Dedifferentiated amniotic fluid mesenchymal stem cell (primary cell): ENCODE measurements around the gene HS3ST3A1.
"Not testable (repeated sequence)": the region's sequence is repeated elsewhere in the genome, so short reads cannot be mapped to it uniquely, and the experiment has no call there.

Experiments
- DNase-seq: peaks from one replicate; pipeline ENCODE4 v3.0.0-alpha.2; 2016; ENCODE audit errors: extremely low spot score

HS3ST3A1 gene

GRCh38 chr17:13538841-13539411, 62.8 kb downstream of the HS3ST3A1 start:
- DNase-seq, result no peak

GRCh38 chr17:13537871-13538643, 63.7 kb downstream of the HS3ST3A1 start:
- DNase-seq, result no peak

- DNase-seq, result no peak
Measured at GRCh38 chr17:13537167-13537731, 64.5 kb downstream of the HS3ST3A1 start.

- no peak for DNase-seq
Measured at GRCh38 chr17:13534946-13535345, 66.8 kb downstream of the HS3ST3A1 start.

- DNase-seq, result no peak
Measured at GRCh38 chr17:13531721-13532120, 70.0 kb downstream of the HS3ST3A1 start.

DNA sequence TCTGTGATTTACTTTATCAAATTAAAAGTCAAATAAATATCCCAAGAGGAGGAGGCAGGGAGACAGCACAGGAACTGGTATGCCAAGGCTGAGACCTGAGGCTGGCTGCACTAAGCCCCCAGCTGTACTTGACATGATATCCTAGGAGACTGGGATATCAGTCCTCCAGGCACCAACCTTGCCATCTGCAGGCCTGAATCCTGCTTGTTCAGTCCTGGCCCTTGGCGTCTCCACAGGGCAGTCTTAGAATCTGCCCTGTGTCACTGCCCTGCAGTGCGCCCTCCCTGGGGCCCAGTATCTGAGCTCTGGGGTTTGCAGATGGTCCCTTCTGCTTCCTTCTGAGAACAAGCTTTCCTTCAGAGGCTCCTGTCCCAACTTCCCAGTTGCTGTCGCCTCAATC, 75.9 kb downstream of the HS3ST3A1 start:
- DNase-seq, result no peak

DNA sequence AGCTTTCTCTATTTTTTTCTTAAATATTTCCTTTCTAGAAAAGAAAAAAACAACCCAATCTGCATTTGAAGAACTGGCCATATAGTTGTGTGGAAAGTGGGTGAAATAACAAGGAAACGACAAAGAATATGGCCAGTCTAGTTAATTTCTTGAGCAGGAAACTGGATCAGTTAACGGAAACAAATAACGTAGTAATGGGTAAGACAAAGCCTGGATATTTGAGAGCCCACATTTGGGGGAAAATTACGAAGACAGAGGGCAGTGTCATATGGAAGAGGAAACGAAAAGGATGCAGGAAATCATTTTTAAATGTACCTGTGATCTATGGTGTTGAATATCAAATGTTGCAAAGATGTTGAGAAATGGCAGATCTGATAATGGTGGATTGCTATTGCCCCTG, 78.6 kb downstream of the HS3ST3A1 start:
- no peak for DNase-seq

DNA sequence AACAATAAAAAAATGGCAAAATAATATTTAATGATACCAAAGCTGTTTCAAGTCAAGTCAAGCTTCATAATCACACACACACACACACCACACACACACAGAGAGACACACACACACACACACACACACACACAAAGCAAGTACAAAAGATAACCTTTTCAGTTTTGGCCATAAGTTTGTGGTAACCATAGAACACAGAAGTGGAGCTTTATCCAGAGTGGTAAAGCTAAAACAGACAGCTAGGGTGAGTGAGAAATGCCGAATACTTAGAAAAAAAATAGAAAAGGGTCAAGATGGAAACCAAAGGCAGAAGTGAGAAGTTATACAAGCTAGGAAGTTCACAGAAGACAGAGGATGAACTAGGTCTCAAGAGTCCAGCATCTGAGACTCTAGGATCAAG, 79.0 kb downstream of the HS3ST3A1 start:
- DNase-seq, result no peak

DNA sequence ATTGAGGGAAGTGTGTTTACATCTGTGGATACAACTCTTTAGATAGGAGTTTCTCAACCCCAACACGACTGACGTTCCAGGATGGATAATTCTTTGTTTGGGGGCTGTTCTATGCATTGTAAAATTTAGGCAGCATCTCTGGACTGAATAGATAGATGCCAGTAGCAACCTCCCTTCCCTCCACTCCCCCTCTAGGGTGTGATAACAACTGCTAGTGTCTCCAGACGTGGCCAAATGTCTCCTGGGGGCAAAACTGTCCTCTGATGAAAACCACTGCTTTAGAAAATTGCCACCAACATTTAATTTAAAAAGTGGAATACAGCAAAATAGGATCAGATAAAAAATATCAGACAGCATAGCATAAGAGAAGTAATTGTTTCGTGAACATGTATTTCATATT, 79.9 kb downstream of the HS3ST3A1 start:
- DNase-seq, result no peak

DNA sequence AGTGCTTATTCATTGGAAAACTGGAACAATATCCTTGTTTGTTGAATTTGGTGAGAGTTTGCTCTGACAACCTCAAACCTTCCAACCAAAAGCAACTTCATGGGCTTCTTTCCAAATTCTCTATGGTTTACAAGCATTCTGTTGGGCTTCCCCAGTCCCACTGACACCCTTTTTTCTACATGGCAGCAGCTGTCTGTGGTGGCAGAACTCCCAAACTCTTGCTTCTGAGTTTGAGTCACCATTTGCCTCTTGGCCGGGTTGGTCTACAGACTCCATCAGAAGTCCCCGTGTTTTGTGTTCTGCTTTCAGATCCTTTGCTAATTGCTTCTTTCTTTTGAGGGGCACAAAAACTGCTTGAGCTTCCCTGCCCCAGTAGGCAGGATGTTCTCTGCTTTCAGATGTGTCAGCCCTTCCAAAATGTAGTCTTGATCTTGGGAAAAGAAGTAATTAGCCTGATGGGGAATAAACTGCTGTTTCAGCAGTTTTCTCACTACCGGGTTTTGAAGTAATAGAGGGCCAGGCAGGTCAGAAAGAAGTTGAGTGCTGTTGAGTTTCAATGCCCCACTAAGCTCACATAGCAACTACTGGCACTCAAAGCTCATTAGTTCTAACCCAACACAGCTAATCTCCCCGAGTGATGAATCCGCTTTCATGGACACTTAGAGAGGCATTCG, 80.7 kb downstream of the HS3ST3A1 start:
- no peak for DNase-seq

DNA sequence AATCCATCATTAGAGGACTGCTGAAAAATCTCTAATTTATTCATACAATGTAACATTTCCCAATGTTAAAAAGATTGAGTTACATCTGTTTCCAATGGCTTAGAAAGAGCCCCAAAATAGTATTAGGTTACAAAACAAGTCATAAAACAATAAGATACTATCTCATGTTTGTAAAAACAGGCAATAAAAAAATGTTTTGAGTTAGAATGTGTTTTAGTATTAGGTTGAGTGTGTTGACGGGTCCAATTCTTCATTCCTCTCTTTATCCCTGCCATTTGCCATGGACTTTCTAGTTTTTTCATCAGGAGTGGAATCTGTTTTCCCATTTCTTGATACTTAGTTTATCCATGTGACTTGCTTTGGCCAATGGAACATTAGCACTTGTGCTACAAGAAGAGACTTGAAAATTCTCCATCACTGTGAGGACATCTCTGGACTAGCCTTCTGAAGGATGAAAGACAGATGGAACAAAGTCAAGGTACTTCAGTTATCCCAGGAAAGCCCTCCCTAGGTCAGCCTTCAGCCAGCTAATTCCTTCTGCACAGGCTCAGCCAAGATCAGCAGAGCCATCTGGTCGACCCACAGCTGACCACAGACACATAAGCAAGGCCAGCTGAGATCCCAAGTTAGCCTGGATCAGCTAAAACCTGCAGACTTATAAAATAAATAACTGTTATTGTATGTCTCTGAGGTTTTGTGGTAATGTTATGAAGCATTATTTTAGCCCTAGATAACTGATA, 83.3 kb downstream of the HS3ST3A1 start:
- DNase-seq, result no peak

GRCh38 chr17:13513039-13513405, 88.7 kb downstream of the HS3ST3A1 start:
- DNase-seq, result no peak

- DNase-seq, result no peak
Measured at GRCh38 chr17:13510062-13510461, 91.7 kb downstream of the HS3ST3A1 start.

GRCh38 chr17:13509527-13509926, 92.2 kb downstream of the HS3ST3A1 start:
- DNase-seq, result no peak

- DNase-seq, result no peak
Measured at GRCh38 chr17:13508896-13509295, 92.8 kb downstream of the HS3ST3A1 start.

- DNase-seq, result no peak
Measured at GRCh38 chr17:13503526-13503925, 98.2 kb downstream of the HS3ST3A1 start.

- DNase-seq, result no peak
Measured at GRCh38 chr17:13502263-13502662, 99.5 kb downstream of the HS3ST3A1 start.

GRCh38 chr17:13500947-13501346, 100.8 kb downstream of the HS3ST3A1 start:
- DNase-seq, result no peak

- no peak for DNase-seq
Measured at GRCh38 chr17:13498184-13498583, 103.5 kb downstream of the HS3ST3A1 start.

GRCh38 chr17:13496553-13497056, 105.1 kb downstream of the HS3ST3A1 start:
- DNase-seq, result not testable (repeated sequence)

GRCh38 chr17:13495423-13495822, 106.3 kb downstream of the HS3ST3A1 start:
- DNase-seq, result no peak

DNA sequence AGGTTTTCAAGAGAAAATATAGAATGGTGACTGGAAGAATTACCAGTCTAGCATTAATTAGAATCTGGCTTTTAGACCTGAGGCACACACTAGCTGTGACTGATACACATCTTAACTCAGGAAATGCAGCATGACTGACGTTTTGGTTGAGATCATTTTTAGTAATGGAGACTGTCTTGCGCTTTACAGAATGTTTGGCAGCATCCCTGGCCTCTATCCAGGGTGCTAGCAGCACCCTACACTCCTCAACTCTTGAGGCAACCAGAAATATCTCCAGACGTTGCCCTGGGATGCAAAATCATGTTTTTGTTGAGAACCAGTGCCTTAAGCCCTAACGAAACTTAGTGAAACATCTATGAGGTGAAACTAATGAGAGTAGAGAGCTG, 109.0 kb downstream of the HS3ST3A1 start:
- no peak for DNase-seq
